HK-2 (cell line): Measurements from ENCODE around the gene ARF1.

Source experiments
- DNase-seq: peaks from one replicate; pipeline ENCODE4 v3.0.0-alpha.2; 2018; ENCODE audit not compliant: unreplicated experiment

ARF1 gene

GRCh38 chr1:228147768-228148167 lies 65.3 kb downstream of the ARF1 start:
- no peak for DNase-seq

- DNase-seq, result no peak
Measured at GRCh38 chr1:228148196-228148861, 65.8 kb downstream of the ARF1 start.
